Endothelial cell of umbilical vein (primary cell): Measurements from ENCODE around the gene EPHA4. TPM values are rescaled to one million over a fixed set of nuclear protein-coding genes. Genes with fewer than 3 reads are reported as not detected.

Experiments
- BruUV-seq: library from RNA; stranded (reverse); fragments of 400-500 nt; replicated peaks from 2 replicates; lab custom pipeline; 2021; lab: Mats Ljungman, UMichigan
- CTCF ChIA-PET: fragments of 300-600, 350-600 bp; sonication (Branson Sonifier 250); formaldehyde crosslinking; loops from one replicate; lab custom pipeline; 2021; ENCODE audit warnings: antibody characterized with exemption, inconsistent platforms; lab: Charles Lee
- POLR2A ChIA-PET: fragments of 300-600, 350-600 bp; sonication (Branson Sonifier 250); formaldehyde crosslinking; loops from one replicate; lab custom pipeline; 2021; ENCODE audit warnings: antibody characterized with exemption, inconsistent platforms; lab: Charles Lee
- DNase-seq: peaks from one replicate; pipeline ENCODE4 v3.0.0-alpha.2; 2011; ENCODE audit warnings: low read depth, low spot score
- FAIRE-seq: peaks from 2 replicates; lab custom pipeline; 2011; peaks lifted over from hg19 to GRCh38; lab: Jason Lieb, UNC
- H2AFZ ChIP-seq: 2 replicates; pipeline ENCODE4 v1.6.0; 2012; ENCODE audit warnings: low read depth, low read length, control low read depth, inconsistent platforms
- H3K27ac ChIP-seq: 2 replicates; pipeline ENCODE4 v1.5.1; 2011; ENCODE audit warnings: low read depth, mild to moderate bottlenecking, control low read depth, low read length, moderate library complexity; ENCODE audit not compliant: insufficient read depth
- H3K27me3 ChIP-seq, 2 experiments: 2 replicates each; pipeline versions ENCODE4 v1.6.0 to v1.6.1; 2011; ENCODE audit warnings: low read length in 2 of 2, mixed read lengths in 1 of 2; ENCODE audit not compliant: control insufficient read depth in 2 of 2, insufficient read depth in 2 of 2
- H3K36me3 ChIP-seq, 2 experiments: 2 replicates in 1 of 2; 3 replicates in 1 of 2; pipeline ENCODE4 v1.5.1; 2011; ENCODE audit warnings: low read length in 2 of 2, mild to moderate bottlenecking in 1 of 2, moderate library complexity in 1 of 2; ENCODE audit not compliant: control insufficient read depth in 2 of 2, insufficient read depth in 2 of 2; ENCODE audit errors: extremely low read depth in 1 of 2
- H3K4me1 ChIP-seq: 3 replicates; pipeline ENCODE4 v1.5.1; 2011; ENCODE audit warnings: mild to moderate bottlenecking, low read length; ENCODE audit not compliant: control insufficient read depth, insufficient read depth; ENCODE audit errors: extremely low read depth
- H3K4me2 ChIP-seq: 2 replicates; pipeline ENCODE4 v1.6.1; 2011; ENCODE audit warnings: low read length, control low read depth, mixed read lengths; ENCODE audit not compliant: insufficient read depth
- H3K4me3 ChIP-seq, 3 experiments: fragments of 200-600 bp in 1 of 3; sonication (generic), shearing (Covaris generic) in 1 of 3; replicated peaks in 1 of 3; 2 replicates each; pipeline ENCODE4 v1.5.1; 2011 to 2016; ENCODE audit warnings: control low read depth in 3 of 3, low read length in 3 of 3, mild to moderate bottlenecking in 2 of 3, inconsistent platforms in 1 of 3, low read depth in 1 of 3, moderate library complexity in 1 of 3; ENCODE audit not compliant: insufficient read depth in 1 of 3
- H3K79me2 ChIP-seq: 2 replicates; pipeline ENCODE4 v1.6.0; 2012; ENCODE audit warnings: low read length, inconsistent platforms; ENCODE audit not compliant: control insufficient read depth, insufficient read depth
- H3K9ac ChIP-seq: replicated peaks from 2 replicates; pipeline ENCODE3; 2011; ENCODE audit warnings: low read length, control low read depth; ENCODE audit not compliant: insufficient read depth; ENCODE audit errors: extremely low read depth
- H3K9me1 ChIP-seq: replicated peaks from 3 replicates; pipeline ENCODE4 v1.6.0; 2011; ENCODE audit warnings: mild to moderate bottlenecking, low read length; ENCODE audit not compliant: control insufficient read depth, insufficient read depth; ENCODE audit errors: extremely low read depth
- H3K9me3 ChIP-seq: replicated peaks from 2 replicates; pipeline ENCODE4 v1.5.1; 2012; ENCODE audit warnings: low read length, inconsistent platforms; ENCODE audit not compliant: control insufficient read depth, insufficient read depth
- H4K20me1 ChIP-seq: replicated peaks from 2 replicates; pipeline ENCODE3; 2011; ENCODE audit warnings: mild to moderate bottlenecking, low read length; ENCODE audit not compliant: control insufficient read depth, insufficient read depth; ENCODE audit errors: extremely low read depth
- EZH2 ChIP-seq: IDR thresholded peaks from 2 replicates; pipeline ENCODE4 v1.6.1; 2012; ENCODE audit warnings: borderline replicate concordance, low read depth, mild to moderate bottlenecking, moderate library complexity, low read length, inconsistent platforms; ENCODE audit not compliant: severe bottlenecking
- FOS ChIP-seq: IDR thresholded peaks from 2 replicates; pipeline ENCODE4 v1.6.1; 2011; ENCODE audit warnings: mild to moderate bottlenecking, low read length, moderate library complexity, borderline replicate concordance; ENCODE audit not compliant: insufficient read depth
- GATA2 ChIP-seq: IDR thresholded peaks from 2 replicates; pipeline ENCODE4 v1.7.0; 2011; ENCODE audit warnings: low read depth, mild to moderate bottlenecking, moderate library complexity, mixed read lengths, low read length; ENCODE audit not compliant: insufficient read length, insufficient read depth
- JUN ChIP-seq: IDR thresholded peaks from 2 replicates; pipeline ENCODE4 v1.6.1; 2011; ENCODE audit warnings: borderline replicate concordance, low read depth; ENCODE audit not compliant: insufficient read length, insufficient read depth
- MAX ChIP-seq: IDR thresholded peaks from 2 replicates; pipeline ENCODE4 v1.6.1; 2011; ENCODE audit not compliant: insufficient read depth, insufficient read length
- MYC ChIP-seq: IDR thresholded peaks from one replicate; pipeline ENCODE4 v1.6.1; 2011; ENCODE audit warnings: mild to moderate bottlenecking, low read depth, low read length
- POLR2A ChIP-seq: IDR thresholded peaks from 2 replicates; pipeline ENCODE4 v1.6.1; 2012; ENCODE audit warnings: low read depth, mild to moderate bottlenecking, control low read depth, low read length
- POLR2AphosphoS5 ChIP-seq: IDR thresholded peaks from 2 replicates; pipeline ENCODE4 v1.6.1; 2012; ENCODE audit warnings: low read depth, mild to moderate bottlenecking, control low read depth, low read length, moderate library complexity; ENCODE audit not compliant: insufficient read depth
- dilution Hi-C: fragments of 300-500 bp; cut with MboI; formaldehyde crosslinking; loops from one replicate; pipeline ENCODE4 v1.15.0; 2019; ENCODE audit warnings: low sequenced_read_pairs; ENCODE audit not compliant: extremely low pct_ligation_motif_present
- intact Hi-C: fragments of 100-400 bp; cut with micrococcal nuclease; formaldehyde crosslinking; loops from one replicate; pipeline ENCODE4 v1.10.0; 2022
- polyA plus RNA-seq, 4 experiments: library from polyadenylated mRNA; depleted of rRNA in 3 of 4; stranded (reverse) in 3 of 4; unstranded in 1 of 4; fragments of >200 nt; gene quantifications; 2 replicates each; pipeline versions ENCODE4 v1.2.1 to v1.2.3, GENCODE V29; 2011 to 2012; ENCODE audit warnings: missing spikeins in 1 of 4
- total RNA-seq: library from RNA; stranded (reverse); gene quantifications from 2 replicates; pipeline ENCODE4 v1.2.3, GENCODE V29; 2021
- TF ChIP-seq, protein P1 (sequence below), 2 donors: IDR thresholded peaks; 1 replicate in 1 of 2; 2 replicates in 1 of 2; pipeline ENCODE4 v1.5.1; 2011; ENCODE audit warnings: low read length in 2 of 2, mild to moderate bottlenecking in 2 of 2, moderate library complexity in 2 of 2, control low read depth in 1 of 2, inconsistent platforms in 1 of 2, low read depth in 1 of 2; ENCODE audit not compliant: insufficient read depth in 1 of 2; ENCODE audit errors: extremely low read depth in 1 of 2

The EPHA4 gene
- total and polyA plus RNA-seq, 2 donors (not counting 3 experiments of a cell fraction or from before 2014, with no cell fraction given): 11.9 to 19.8 TPM

DNA sequence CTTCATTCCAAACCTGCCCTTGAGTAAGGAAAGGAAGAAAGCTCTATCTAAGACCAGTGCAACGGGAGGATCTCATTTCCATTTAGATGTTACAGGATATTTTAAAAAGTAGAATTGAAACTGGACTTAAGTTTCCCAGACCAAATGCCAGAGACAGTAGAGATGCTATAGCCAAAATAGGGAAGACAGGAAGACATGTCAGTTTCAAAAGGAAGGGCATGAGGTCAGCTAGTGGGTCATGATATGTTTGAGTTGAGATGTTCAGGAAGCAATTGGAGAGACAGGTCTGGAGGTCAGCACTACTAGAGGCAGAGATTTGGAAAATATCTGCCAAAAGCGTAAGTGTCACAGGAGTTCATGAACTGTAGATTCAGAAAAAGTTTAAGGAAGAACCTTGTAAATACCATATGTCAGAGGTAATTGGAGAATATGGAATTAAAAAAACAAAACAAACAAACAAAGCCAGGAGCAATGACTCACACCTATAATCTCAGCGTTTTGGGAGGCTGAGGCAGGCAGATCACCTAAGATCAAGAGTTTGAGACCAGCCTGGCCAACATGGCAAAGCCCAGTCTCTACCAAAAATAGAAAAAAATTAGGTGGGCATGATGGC, 50.8 kb downstream of the EPHA4 start:
- POLR2A ChIA-PET: no interaction called here
- intact Hi-C loops: loop anchor here (2.0 kb wide), 1 partner anchor 835 kb away; no protein-coding TSS in a partner anchor
- no TSS peak for BruUV-seq

More for the DNA sequence above, 50.8 kb downstream of the EPHA4 start:
- Histone ChIP-seq H3K9ac (no peak overlapping the region), H3K4me1 (peaks cover 33% of the 10 kb centered on the region), H4K20me1 (no peaks in the 10 kb centered on the region), H3K79me2 (no peaks in the 10 kb centered on the region), H3K27ac (no peak overlapping the region), H3K27me3 (no peaks in the 10 kb centered on the region), H3K4me3 (no peak overlapping the region), H3K4me2 (no peak overlapping the region), H2AFZ (no peak overlapping the region), H3K9me3 (no peaks in the 10 kb centered on the region), H3K36me3 (no peaks in the 10 kb centered on the region), H3K9me1 (no peaks in the 10 kb centered on the region)
- no peak for DNase-seq
- CTCF ChIA-PET: interaction anchor here (1.0 to 1.7 kb wide), 4 partner anchors 26 to 174 kb away, joined by 3 to 5 read pairs (median 4); no protein-coding TSS in a partner anchor
- dilution Hi-C loops: no loop called here
- TF ChIP-seq, protein P1, sequence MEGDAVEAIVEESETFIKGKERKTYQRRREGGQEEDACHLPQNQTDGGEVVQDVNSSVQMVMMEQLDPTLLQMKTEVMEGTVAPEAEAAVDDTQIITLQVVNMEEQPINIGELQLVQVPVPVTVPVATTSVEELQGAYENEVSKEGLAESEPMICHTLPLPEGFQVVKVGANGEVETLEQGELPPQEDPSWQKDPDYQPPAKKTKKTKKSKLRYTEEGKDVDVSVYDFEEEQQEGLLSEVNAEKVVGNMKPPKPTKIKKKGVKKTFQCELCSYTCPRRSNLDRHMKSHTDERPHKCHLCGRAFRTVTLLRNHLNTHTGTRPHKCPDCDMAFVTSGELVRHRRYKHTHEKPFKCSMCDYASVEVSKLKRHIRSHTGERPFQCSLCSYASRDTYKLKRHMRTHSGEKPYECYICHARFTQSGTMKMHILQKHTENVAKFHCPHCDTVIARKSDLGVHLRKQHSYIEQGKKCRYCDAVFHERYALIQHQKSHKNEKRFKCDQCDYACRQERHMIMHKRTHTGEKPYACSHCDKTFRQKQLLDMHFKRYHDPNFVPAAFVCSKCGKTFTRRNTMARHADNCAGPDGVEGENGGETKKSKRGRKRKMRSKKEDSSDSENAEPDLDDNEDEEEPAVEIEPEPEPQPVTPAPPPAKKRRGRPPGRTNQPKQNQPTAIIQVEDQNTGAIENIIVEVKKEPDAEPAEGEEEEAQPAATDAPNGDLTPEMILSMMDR (IDR thresholded peaks at IDR 0.05; ENCODE audit: extremely low read depth in 1 of 2, insufficient read depth in 1 of 2, low read depth in 1 of 2, low read length in 2 of 2): no peak
- TF ChIP-seq MYC (no peak), EZH2 (no peak), MAX (no peak), POLR2AphosphoS5 (no peak), POLR2A (no peak), GATA2 (no peak), JUN (no peak), FOS (no peak)
- FAIRE-seq: no peak
